Lower leg skin (tissue), 3 donors: Measurements from ENCODE around the gene TOR4A.

Source experiments
- POLR2A ChIP-seq, 2 donors: fragments of 450-650 bp; IDR thresholded peaks; one replicate each; pipeline ENCODE4 v1.6.1; 2016 to 2017; ENCODE audit warnings: antibody characterized with exemption in 2 of 2, mild to moderate bottlenecking in 1 of 2, moderate library complexity in 1 of 2
- TF ChIP-seq, protein P1 (sequence below), 3 donors: fragments of 450-650 bp; IDR thresholded peaks; one replicate each; pipeline ENCODE4 v1.5.1; 2016; ENCODE audit warnings: antibody characterized with exemption in 3 of 3, mild to moderate bottlenecking in 3 of 3, moderate library complexity in 2 of 3

DNA sequence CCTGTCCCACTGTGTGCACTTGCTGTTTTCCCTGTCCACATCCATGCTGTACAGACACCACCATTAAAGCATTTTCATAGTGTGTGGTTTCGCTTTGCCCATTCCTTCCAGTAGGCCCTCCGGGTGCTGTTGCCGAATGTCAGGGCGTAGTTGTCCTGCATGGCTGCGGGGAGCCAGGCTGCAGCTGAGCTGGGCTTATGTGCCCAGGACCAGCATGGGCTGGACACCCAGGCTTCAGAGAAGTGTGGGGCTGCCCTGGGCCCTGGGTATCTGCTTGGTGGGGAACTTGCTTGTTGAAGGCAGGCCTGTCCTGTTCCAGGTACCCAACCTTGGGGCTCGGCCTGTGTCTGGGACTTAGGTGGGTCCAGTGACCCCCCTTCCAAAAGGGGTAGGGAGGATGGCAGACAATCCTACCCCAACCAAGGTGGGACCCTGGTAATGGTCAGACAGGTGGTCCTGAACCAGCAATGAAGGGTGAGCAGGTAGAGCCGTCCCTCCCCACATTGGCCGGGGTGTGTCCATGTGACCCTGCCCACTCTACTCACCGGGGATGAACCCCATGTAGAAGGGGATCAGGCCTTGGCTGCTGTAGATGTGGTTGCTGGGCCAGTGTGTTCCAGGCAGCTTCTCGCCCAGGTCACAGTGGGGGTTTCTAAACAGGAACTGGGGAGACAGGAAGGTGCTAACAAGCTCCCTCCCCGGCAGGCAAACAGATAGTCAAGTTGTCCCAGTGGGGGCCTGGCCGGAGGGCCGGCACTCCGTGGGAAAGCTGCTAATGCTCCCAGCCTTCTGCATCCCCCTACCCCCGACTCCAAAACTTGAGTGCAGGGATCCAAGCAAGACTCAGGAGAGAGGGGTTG is 33.7 kb upstream of the TOR4A start:
- TF ChIP-seq, protein P1, sequence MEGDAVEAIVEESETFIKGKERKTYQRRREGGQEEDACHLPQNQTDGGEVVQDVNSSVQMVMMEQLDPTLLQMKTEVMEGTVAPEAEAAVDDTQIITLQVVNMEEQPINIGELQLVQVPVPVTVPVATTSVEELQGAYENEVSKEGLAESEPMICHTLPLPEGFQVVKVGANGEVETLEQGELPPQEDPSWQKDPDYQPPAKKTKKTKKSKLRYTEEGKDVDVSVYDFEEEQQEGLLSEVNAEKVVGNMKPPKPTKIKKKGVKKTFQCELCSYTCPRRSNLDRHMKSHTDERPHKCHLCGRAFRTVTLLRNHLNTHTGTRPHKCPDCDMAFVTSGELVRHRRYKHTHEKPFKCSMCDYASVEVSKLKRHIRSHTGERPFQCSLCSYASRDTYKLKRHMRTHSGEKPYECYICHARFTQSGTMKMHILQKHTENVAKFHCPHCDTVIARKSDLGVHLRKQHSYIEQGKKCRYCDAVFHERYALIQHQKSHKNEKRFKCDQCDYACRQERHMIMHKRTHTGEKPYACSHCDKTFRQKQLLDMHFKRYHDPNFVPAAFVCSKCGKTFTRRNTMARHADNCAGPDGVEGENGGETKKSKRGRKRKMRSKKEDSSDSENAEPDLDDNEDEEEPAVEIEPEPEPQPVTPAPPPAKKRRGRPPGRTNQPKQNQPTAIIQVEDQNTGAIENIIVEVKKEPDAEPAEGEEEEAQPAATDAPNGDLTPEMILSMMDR (IDR thresholded peaks at IDR 0.05), result no peak
- TF ChIP-seq POLR2A (IDR thresholded peaks at IDR 0.05), result no peak
